Neural cell (in vitro differentiated cells): ENCODE results near the gene CNR2. TPM values are rescaled to one million over a fixed set of nuclear protein-coding genes. Genes with fewer than 3 reads are reported as not detected.
"Not testable (repeated sequence)": the region's sequence is repeated elsewhere in the genome, so short reads cannot be mapped to it uniquely, and the experiment has no call there.

Source experiments
- H2AFZ ChIP-seq: fragments of 200-600, 300-800 bp; sonication (generic), shearing (Covaris generic); 2 replicates; pipeline ENCODE4 v1.6.0; 2014; ENCODE audit warnings: low read depth, mild to moderate bottlenecking, antibody characterized with exemption, low read length, moderate library complexity
- H3F3A ChIP-seq: fragments of 200-600 bp; shearing (Covaris generic); 2 replicates; pipeline ENCODE4 v1.6.1; 2016; ENCODE audit warnings: mild to moderate bottlenecking, moderate library complexity, mixed read lengths, antibody characterized with exemption, low read length; ENCODE audit not compliant: insufficient read depth, poor library complexity, severe bottlenecking
- H3K27ac ChIP-seq: fragments of 200-600, 300-800 bp; sonication (generic), shearing (Covaris generic); 2 replicates; pipeline ENCODE4 v1.5.1; 2014; ENCODE audit warnings: mild to moderate bottlenecking, low read length, moderate library complexity
- H3K27me3 ChIP-seq: fragments of 300-800, 200-600 bp; sonication (generic), shearing (Covaris generic); 2 replicates; pipeline ENCODE4 v1.6.0; 2014; ENCODE audit warnings: mild to moderate bottlenecking, low read depth, low read length, moderate library complexity; ENCODE audit not compliant: insufficient read depth
- H3K36me3 ChIP-seq: fragments of 300-800, 200-600 bp; sonication (generic), shearing (Covaris generic); 2 replicates; pipeline ENCODE4 v1.5.1; 2014; ENCODE audit warnings: mild to moderate bottlenecking, antibody characterized with exemption, low read length, moderate library complexity; ENCODE audit not compliant: insufficient read depth
- H3K4me2 ChIP-seq: fragments of 300-800, 200-600 bp; sonication (generic), shearing (Covaris generic); 2 replicates; pipeline ENCODE4 v1.6.0; 2014; ENCODE audit warnings: mild to moderate bottlenecking, low read length
- H3K4me3 ChIP-seq: fragments of 300-800, 200-600 bp; sonication (generic), shearing (Covaris generic); 2 replicates; pipeline ENCODE4 v1.5.1; 2014; ENCODE audit warnings: mild to moderate bottlenecking, low read length, moderate library complexity
- H3K79me2 ChIP-seq: fragments of 200-600 bp; shearing (Covaris generic); replicated peaks from 2 replicates; pipeline ENCODE4 v1.6.0; 2014; ENCODE audit warnings: mild to moderate bottlenecking, low read length, moderate library complexity; ENCODE audit not compliant: insufficient read depth
- H3K9ac ChIP-seq: fragments of 300-800, 200-600 bp; sonication (generic), shearing (Covaris generic); 2 replicates; pipeline ENCODE4 v1.6.1; 2016; ENCODE audit warnings: mild to moderate bottlenecking, low read length, mixed read lengths
- H3K9me2 ChIP-seq: fragments of 200-600 bp; shearing (Covaris generic); 2 replicates; pipeline ENCODE4 v1.6.1; 2016; ENCODE audit warnings: mild to moderate bottlenecking, low read length, mixed read lengths; ENCODE audit not compliant: insufficient read depth
- H3K9me3 ChIP-seq: fragments of 200-600, 300-800 bp; sonication (generic), shearing (Covaris generic); 2 replicates; pipeline ENCODE4 v1.6.1; 2016; ENCODE audit warnings: mild to moderate bottlenecking, mixed run types, low read length, moderate library complexity, mixed read lengths
- H4K20me1 ChIP-seq: fragments of 200-600 bp; shearing (Covaris generic); 2 replicates; pipeline ENCODE4 v1.6.1; 2016; ENCODE audit warnings: mild to moderate bottlenecking, mixed run types; ENCODE audit not compliant: insufficient read depth
- CTCF ChIP-seq: fragments of 450-650 bp; IDR thresholded peaks from 2 replicates; pipeline ENCODE4 v1.5.1; 2014; ENCODE audit warnings: antibody characterized with exemption, mild to moderate bottlenecking, moderate library complexity; ENCODE audit not compliant: poor library complexity, severe bottlenecking
- EP300 ChIP-seq: fragments of 450-650 bp; conservative IDR thresholded peaks from 2 replicates; pipeline ENCODE4 v1.6.1; 2014; ENCODE audit warnings: antibody characterized with exemption, mild to moderate bottlenecking, moderate library complexity; ENCODE audit not compliant: poor library complexity, severe bottlenecking
- EZH2 ChIP-seq: fragments of 200-600, 300-800 bp; shearing (Covaris generic), sonication (generic); IDR thresholded peaks from 2 replicates; pipeline ENCODE4 v1.6.1; 2014; ENCODE audit warnings: antibody characterized with exemption, low read length, borderline replicate concordance, mild to moderate bottlenecking; ENCODE audit not compliant: insufficient read depth, poor library complexity, severe bottlenecking
- MXI1 ChIP-seq: fragments of 450-650 bp; conservative IDR thresholded peaks from 2 replicates; pipeline ENCODE4 v1.6.1; 2014; ENCODE audit warnings: antibody characterized with exemption, mild to moderate bottlenecking; ENCODE audit not compliant: poor library complexity, severe bottlenecking
- POLR2AphosphoS5 ChIP-seq: IDR thresholded peaks from 2 replicates; pipeline ENCODE4 v1.6.1; 2012
- RAD21 ChIP-seq: fragments of 450-650 bp; conservative IDR thresholded peaks from 2 replicates; pipeline ENCODE4 v1.6.1; 2014; ENCODE audit warnings: antibody characterized with exemption, mild to moderate bottlenecking, moderate library complexity
- REST ChIP-seq: IDR thresholded peaks from 2 replicates; pipeline ENCODE4 v1.6.1; 2012; ENCODE audit warnings: borderline replicate concordance
- SMC3 ChIP-seq: fragments of 450-650 bp; conservative IDR thresholded peaks from 2 replicates; pipeline ENCODE4 v1.6.1; 2014; ENCODE audit warnings: antibody characterized with exemption, mild to moderate bottlenecking, moderate library complexity; ENCODE audit not compliant: poor library complexity
- TAF1 ChIP-seq: IDR thresholded peaks from 2 replicates; pipeline ENCODE4 v1.6.1; 2012; ENCODE audit warnings: low read depth
- polyA plus RNA-seq: library from polyadenylated mRNA; depleted of rRNA; stranded (reverse); fragments of >200 nt; gene quantifications from 2 replicates; pipeline ENCODE4 v1.2.3, GENCODE V29; 2014

CNR2 gene
- polyA plus RNA-seq, 1 donor from 2014 or later, result not detected

- not testable (repeated sequence) for H4K20me1 ChIP-seq, H3K9me3 ChIP-seq, H3K79me2 ChIP-seq, H3K9me2 ChIP-seq, H3K4me3 ChIP-seq, H3K9ac ChIP-seq, H3F3A ChIP-seq, H3K27ac ChIP-seq, H3K4me2 ChIP-seq, H2AFZ ChIP-seq, H3K36me3 ChIP-seq, H3K27me3 ChIP-seq
Observed at GRCh38 chr1:23826590-23826989, 86.6 kb downstream of the CNR2 start.

DNA sequence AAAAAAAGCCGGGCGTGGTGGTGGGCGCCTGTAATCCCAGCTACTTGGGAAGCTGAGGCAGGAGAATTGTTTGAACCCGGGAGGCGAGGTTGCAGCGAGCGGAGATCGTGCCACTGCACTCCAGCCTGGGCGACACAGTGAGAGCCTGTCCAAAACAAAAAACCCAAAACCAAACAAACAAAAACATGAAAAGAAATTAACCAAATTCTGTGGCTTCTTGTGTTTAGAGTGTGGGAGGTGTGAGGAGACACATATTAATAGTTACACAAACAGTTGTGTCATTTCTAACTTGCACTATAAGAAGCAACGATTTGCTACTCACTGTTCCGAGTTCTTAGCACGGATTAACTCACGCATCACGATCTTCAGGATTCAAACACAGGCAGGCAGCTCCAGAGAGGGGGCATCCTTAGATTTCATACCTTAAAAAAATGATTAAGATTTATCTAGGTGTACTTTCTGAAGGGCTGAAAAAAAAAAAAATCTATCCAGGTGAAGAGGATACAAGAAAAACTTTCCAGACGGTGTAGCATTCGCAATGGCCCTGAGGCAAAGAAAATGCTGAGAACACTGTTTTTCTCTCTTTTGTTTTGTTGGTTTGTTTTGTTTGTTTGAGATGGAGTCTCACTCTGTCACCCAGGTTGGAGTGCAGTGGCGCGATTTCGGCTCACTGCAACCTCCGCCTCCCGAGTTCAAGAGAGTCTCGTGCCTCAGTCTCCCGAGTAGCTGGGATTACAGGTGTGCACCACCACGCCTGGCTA is 87.2 kb downstream of the CNR2 start:
- H3K36me3 ChIP-seq, result no peaks in the 10 kb centered on the region
- H3F3A ChIP-seq, result no peaks in the 10 kb centered on the region
- peak overlapping the region; percentile 89 for H3K4me3 ChIP-seq
- H2AFZ ChIP-seq, result peak overlapping the region; percentile 93
- H3K4me2 ChIP-seq, result peak overlapping the region; percentile 35
- no peaks in the 10 kb centered on the region for H4K20me1 ChIP-seq
- peak overlapping the region; percentile 91 for H3K9ac ChIP-seq
- H3K9me2 ChIP-seq, result no peaks in the 10 kb centered on the region
- peak overlapping the region; percentile 84 for H3K27ac ChIP-seq
- H3K9me3 ChIP-seq, result no peaks in the 10 kb centered on the region
- TF ChIP-seq REST (no peak), EZH2 (no peak), MXI1 (no peak), EP300 (no peak), POLR2AphosphoS5 (no peak), SMC3 (no peak), RAD21 (no peak), CTCF (no peak), TAF1 (no peak)
- no peaks in the 10 kb centered on the region for H3K79me2 ChIP-seq
- no peaks in the 10 kb centered on the region for H3K27me3 ChIP-seq
